ENCODE measurements around the gene ATP6V1D. TPM values are rescaled to one million over a fixed set of nuclear protein-coding genes. Genes with fewer than 3 reads are reported as not detected.
"Not testable (repeated sequence)": the region's sequence is repeated elsewhere in the genome, so short reads cannot be mapped to it uniquely, and the experiment has no call there.

ATP6V1D gene
- total RNA-seq (95.5 and 120 TPM in 2 replicates), polyA plus RNA-seq (90.0 and 91.5 TPM in 2 replicates), polyA minus RNA-seq (ENCODE audit: low replicate concordance) (28.3 and 31.7 TPM in 2 replicates)
- polyA plus RNA-seq (2012): 67.0 and 77.3 TPM in 2 replicates

GRCh38 chr14:67359775-67360469 lies at the start of gene ATP6V1D, which contains the start of gene EIF2S1:
Gene ATP6V1D (minus strand): TSS chr14:67359804. CDS start chr14:67359698, 106 bp downstream.
Gene EIF2S1 (plus strand): TSS chr14:67360328. CDS start chr14:67364768, 4,440 bp downstream.
- peak within 1 kb of the TSS; percentile 99 for H3K27ac ChIP-seq (ENCODE audit: insufficient read depth, low read length)
- H3K4me1 ChIP-seq (ENCODE audit: control insufficient read depth, extremely low read depth, insufficient read depth, low read length): peaks cover 10% of the 10 kb centered on the region
- H2AFZ ChIP-seq (ENCODE audit: low read length): peak within 1 kb of the TSS; percentile 67
- TF ChIP-seq EZH2 (IDR thresholded peaks at IDR 0.05; ENCODE audit: low read length, missing control alignments) (no peak), CTCF (conservative IDR thresholded peaks at IDR 0.05 in 1 of 2, IDR thresholded peaks at IDR 0.05 in 1 of 2; ENCODE audit: low read depth in 1 of 2, low read length in 2 of 2) (peak; percentile 96 to 99)
- peak within 1 kb of the TSS; percentile 96 for H3K9ac ChIP-seq (ENCODE audit: insufficient read depth, low read length)
- peak; percentile 99 for DNase-seq (ENCODE audit: low read depth in 2 of 2)
- no peaks in the 10 kb centered on the region for H4K20me1 ChIP-seq (ENCODE audit: control insufficient read depth, extremely low read depth, insufficient read depth, low read length)
- H3K4me2 ChIP-seq (ENCODE audit: extremely low read depth, insufficient read depth, low read length): peak within 1 kb of the TSS; percentile 96
- H3K27me3 ChIP-seq (ENCODE audit: control insufficient read depth, insufficient read depth, low read length): no peaks in the 10 kb centered on the region
- H3K79me2 ChIP-seq (ENCODE audit: control insufficient read depth, insufficient read depth, low read length): peaks cover 91% of the 10 kb centered on the region
- no peaks in the 10 kb centered on the region for H3K36me3 ChIP-seq (ENCODE audit: control insufficient read depth, insufficient read depth, low read length)
- H3K9me3 ChIP-seq (ENCODE audit: control insufficient read depth, insufficient read depth, low read depth, low read length): no peaks in the 10 kb centered on the region
- peak within 1 kb of the TSS; percentile 92 to 97 (median 92) for H3K4me3 ChIP-seq (replicated peaks in 1 of 4; ENCODE audit: control extremely low read depth in 1 of 4, insufficient read depth in 1 of 4, low read depth in 3 of 4, low read length in 4 of 4)

- not testable (repeated sequence) for H3K4me2 ChIP-seq (ENCODE audit: extremely low read depth, insufficient read depth, low read length); H3K4me1 ChIP-seq (ENCODE audit: control insufficient read depth, extremely low read depth, insufficient read depth, low read length); H3K4me3 ChIP-seq (replicated peaks in 1 of 4; ENCODE audit: control extremely low read depth in 1 of 4, insufficient read depth in 1 of 4, low read depth in 3 of 4, low read length in 4 of 4); H3K9me3 ChIP-seq (ENCODE audit: control insufficient read depth, insufficient read depth, low read depth, low read length); H2AFZ ChIP-seq (ENCODE audit: low read length); H3K9ac ChIP-seq (ENCODE audit: insufficient read depth, low read length); H3K79me2 ChIP-seq (ENCODE audit: control insufficient read depth, insufficient read depth, low read length); H3K27me3 ChIP-seq (ENCODE audit: control insufficient read depth, insufficient read depth, low read length); H3K36me3 ChIP-seq (ENCODE audit: control insufficient read depth, insufficient read depth, low read length); H3K27ac ChIP-seq (ENCODE audit: insufficient read depth, low read length); H4K20me1 ChIP-seq (ENCODE audit: control insufficient read depth, extremely low read depth, insufficient read depth, low read length); DNase-seq (ENCODE audit: low read depth in 2 of 2)
Measured at GRCh38 chr14:67408122-67408801, 48.7 kb upstream of the ATP6V1D start.

DNA sequence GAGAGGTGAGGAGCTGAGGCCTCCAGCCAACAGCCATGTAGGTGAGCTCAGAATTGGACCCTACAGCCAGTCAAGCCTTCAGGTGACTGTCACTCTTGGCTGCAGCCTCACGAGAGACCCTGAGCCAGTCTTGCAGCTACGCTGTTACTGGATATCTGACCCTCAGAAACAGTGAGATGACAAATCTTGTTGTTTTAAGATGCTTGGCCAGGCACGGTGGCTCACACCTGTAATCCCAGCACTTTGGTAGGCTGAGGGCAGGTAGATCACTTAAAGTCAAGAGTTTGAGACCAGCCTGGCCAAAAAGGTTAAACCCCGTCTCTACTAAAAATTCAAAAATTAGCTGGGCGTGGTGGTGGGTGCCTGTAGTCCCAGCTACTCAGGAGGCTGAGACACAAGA lies 46.2 kb upstream of the ATP6V1D start:
- Histone ChIP-seq H3K4me3 (replicated peaks in 1 of 4; ENCODE audit: control extremely low read depth in 1 of 4, insufficient read depth in 1 of 4, low read depth in 3 of 4, low read length in 4 of 4) (no peak overlapping the region), H3K4me2 (ENCODE audit: extremely low read depth, insufficient read depth, low read length) (no peak overlapping the region), H3K4me1 (ENCODE audit: control insufficient read depth, extremely low read depth, insufficient read depth, low read length) (no peaks in the 10 kb centered on the region), H4K20me1 (ENCODE audit: control insufficient read depth, extremely low read depth, insufficient read depth, low read length) (no peaks in the 10 kb centered on the region), H3K27ac (ENCODE audit: insufficient read depth, low read length) (no peak overlapping the region), H3K27me3 (ENCODE audit: control insufficient read depth, insufficient read depth, low read length) (no peaks in the 10 kb centered on the region), H3K79me2 (ENCODE audit: control insufficient read depth, insufficient read depth, low read length) (no peaks in the 10 kb centered on the region), H3K36me3 (ENCODE audit: control insufficient read depth, insufficient read depth, low read length) (no peaks in the 10 kb centered on the region), H2AFZ (ENCODE audit: low read length) (no peak overlapping the region), H3K9ac (ENCODE audit: insufficient read depth, low read length) (no peak overlapping the region), H3K9me3 (ENCODE audit: control insufficient read depth, insufficient read depth, low read depth, low read length) (no peaks in the 10 kb centered on the region)
- DNase-seq (ENCODE audit: low read depth in 2 of 2): no peak
- no peak for TF ChIP-seq EZH2 (IDR thresholded peaks at IDR 0.05; ENCODE audit: low read length, missing control alignments)
- no peak for TF ChIP-seq CTCF (conservative IDR thresholded peaks at IDR 0.05 in 1 of 2, IDR thresholded peaks at IDR 0.05 in 1 of 2; ENCODE audit: low read depth in 1 of 2, low read length in 2 of 2)
